GM18909 (cell line): ENCODE data around the gene MROH9.

Experiments used
- ATAC-seq: cut with Tn5 transposase; IDR thresholded peaks from one replicate; pipeline ENCODE4 v1.9.1; 2021; ENCODE audit warnings: mild to moderate bottlenecking; ENCODE audit not compliant: unreplicated experiment, poor library complexity

Gene MROH9

GRCh38 chr1:170967042-170967910, 31.9 kb downstream of the MROH9 start:
- peak; percentile 81 for ATAC-seq

DNA sequence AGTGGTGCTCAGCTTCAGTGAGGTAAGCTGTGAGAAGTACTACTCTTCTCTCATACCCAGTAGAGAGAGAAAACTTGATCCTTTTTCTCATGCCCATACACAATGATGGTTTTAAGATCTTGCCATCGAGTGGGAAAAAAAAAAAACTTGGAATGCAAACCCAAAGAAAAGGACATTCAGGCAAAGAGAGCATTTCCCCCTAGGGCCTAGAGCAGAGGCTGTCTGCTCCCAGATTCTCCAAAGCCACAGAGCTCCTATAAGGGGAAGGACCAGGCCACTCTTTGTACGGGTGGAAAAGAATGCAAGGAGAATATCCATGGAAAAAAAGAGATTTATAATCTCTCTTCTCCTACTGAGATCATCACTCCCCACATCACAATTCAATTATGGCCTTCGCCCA, 34.9 kb downstream of the MROH9 start:
- no peak for ATAC-seq

- no peak for ATAC-seq
Measured at GRCh38 chr1:170978371-170978910, 43.1 kb downstream of the MROH9 start.

DNA sequence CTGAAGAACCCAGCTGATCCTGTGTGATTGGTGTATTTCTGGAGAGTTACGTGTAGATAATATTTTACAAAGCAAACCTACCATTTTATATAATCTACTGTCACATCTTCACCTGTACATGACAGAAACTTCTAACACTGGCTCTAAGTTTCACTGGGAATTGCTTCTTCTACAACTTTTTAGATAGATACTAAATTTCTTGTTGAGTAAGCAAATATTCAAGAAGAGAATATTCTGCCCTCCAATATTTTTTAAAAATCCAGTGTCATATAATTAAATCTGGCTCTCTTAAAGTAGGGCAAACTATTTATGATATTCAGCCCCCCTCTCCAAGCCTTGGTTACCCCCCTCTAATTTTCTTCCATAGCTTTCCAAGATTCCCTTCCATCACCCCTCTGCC, 50.1 kb downstream of the MROH9 start:
- no peak for ATAC-seq

DNA sequence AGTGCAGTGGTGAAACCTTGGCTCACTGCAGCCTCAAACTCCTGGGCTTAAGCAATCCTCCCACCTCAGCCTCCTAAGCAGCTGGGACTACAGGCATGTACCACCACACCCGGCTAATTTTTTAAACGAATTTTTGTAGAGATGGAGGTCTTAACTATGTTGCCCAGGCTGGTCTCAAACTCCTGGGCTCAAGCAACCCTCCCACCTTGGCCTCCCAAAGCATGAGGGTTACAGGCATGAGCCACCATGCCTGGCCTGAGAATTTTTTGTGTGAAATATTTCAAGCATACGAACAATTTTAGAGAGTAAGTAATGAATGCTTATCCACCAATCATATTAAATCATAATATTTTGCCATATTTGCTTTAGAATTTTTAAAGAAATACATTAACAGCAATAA, 51.6 kb downstream of the MROH9 start:
- no peak for ATAC-seq

GRCh38 chr1:170987424-170987823, 52.1 kb downstream of the MROH9 start:
- ATAC-seq, result no peak

DNA sequence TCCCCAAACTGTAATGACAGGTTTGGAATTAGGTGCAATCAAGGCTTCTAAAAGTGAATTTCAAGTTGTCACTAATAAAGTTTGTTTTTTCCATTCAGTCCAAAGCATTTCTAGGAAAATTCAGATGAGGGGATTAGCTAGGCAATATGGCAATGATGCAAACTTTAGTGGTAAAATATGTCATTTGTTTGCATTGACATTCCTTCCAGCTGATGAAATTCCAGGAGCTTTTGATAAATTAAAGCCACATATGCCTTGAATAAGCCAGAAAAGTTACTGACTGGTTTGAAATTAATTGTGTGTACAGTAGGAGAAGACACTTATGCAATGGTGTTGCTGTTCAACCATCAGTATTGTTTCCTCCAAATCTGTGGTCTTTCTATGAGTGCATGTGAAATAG, 57.8 kb downstream of the MROH9 start:
- no peak for ATAC-seq

DNA sequence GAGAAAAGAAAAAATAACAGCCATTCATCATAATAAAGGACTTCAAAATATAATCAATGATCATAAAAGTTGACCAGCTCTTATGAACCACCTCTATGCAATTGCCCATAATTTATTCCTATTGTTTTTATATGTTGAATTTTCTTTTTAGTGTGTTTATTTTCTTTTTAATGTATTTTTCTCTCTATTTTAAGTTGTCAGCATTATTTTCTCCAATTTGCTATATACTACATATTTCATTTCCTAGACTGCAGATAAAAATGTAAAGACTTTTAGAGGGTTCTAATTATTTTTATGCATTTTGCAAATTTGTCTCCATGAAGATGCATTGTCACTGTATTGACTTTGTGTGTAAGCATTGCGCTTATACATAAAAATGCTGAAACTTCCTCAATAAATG, 58.4 kb downstream of the MROH9 start:
- no peak for ATAC-seq

DNA sequence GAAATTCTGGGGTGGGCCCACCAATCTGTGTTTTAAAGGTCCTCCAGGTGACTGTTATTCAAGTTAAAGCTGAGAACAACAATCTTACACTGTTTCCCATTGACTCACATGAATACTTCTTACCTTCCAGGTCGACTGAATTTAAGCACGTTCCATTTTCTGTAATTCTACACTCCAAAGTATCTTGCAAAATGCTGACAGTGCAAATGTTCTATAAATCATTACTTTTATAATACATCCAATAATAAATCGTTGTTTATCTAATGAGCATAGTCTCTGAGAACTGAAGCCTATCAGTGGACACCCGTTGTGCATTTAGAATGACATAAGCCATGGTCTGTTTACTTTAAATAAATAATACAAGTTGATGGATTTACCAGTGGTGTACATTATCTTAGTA, 79.5 kb downstream of the MROH9 start:
- no peak for ATAC-seq

GRCh38 chr1:171017426-171017825, 82.1 kb downstream of the MROH9 start:
- no peak for ATAC-seq

GRCh38 chr1:171019971-171020370, 84.6 kb downstream of the MROH9 start:
- no peak for ATAC-seq

- no peak for ATAC-seq
Measured at GRCh38 chr1:171032822-171033702, 97.7 kb downstream of the MROH9 start.

DNA sequence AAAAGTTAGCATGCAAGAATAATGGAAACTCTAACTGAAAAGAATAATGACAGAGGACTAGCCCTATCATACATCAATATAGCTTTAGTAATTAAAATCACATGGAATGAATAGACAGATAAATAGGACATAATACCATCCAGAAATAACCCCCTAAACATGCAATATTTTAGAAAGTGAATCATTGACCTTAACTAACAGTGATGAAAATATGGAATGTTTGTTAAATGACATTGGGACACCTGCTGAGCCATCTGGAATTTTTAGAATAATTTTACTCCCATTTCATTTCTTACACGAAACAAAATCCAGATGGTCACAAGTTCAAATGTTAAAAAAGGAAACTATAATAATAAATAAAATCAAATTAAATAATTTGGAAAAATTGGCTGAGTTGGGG, 102.3 kb downstream of the MROH9 start:
- ATAC-seq, result no peak

GRCh38 chr1:171038284-171038683, 103.0 kb downstream of the MROH9 start:
- no peak for ATAC-seq

GRCh38 chr1:171048014-171048413, 112.7 kb downstream of the MROH9 start:
- no peak for ATAC-seq

DNA sequence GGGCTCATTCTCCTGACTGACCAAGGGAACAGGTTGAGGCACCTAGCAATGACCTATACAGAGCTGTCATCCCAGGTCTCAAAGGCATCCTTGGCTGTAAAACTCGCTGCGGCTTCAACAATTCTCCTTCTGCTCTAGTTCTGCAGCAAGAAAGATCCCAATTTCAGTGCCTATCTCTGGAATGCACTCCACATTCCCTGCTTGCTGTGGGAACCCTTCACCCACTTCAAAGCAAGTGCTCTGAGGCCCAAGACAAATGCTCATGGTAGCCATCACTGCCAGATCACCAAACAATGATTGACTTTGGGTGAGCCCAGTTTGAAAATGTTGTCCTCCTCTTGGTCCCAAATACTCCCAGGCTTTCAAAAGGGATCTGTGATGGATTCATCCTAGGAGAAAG, 117.6 kb downstream of the MROH9 start:
- ATAC-seq, result no peak

GRCh38 chr1:171055966-171056643, 120.8 kb downstream of the MROH9 start:
- ATAC-seq, result no peak

GRCh38 chr1:171061425-171062143, 126.2 kb downstream of the MROH9 start:
- ATAC-seq, result no peak

- no peak for ATAC-seq
Measured at GRCh38 chr1:171062902-171063301, 127.6 kb downstream of the MROH9 start.

GRCh38 chr1:171075041-171075440, 139.7 kb downstream of the MROH9 start:
- no peak for ATAC-seq
